Measurements from ENCODE around the gene DZIP1L.
"Not testable (repeated sequence)": the region's sequence is repeated elsewhere in the genome, so short reads cannot be mapped to it uniquely, and the experiment has no call there.

The DZIP1L gene, protein sequence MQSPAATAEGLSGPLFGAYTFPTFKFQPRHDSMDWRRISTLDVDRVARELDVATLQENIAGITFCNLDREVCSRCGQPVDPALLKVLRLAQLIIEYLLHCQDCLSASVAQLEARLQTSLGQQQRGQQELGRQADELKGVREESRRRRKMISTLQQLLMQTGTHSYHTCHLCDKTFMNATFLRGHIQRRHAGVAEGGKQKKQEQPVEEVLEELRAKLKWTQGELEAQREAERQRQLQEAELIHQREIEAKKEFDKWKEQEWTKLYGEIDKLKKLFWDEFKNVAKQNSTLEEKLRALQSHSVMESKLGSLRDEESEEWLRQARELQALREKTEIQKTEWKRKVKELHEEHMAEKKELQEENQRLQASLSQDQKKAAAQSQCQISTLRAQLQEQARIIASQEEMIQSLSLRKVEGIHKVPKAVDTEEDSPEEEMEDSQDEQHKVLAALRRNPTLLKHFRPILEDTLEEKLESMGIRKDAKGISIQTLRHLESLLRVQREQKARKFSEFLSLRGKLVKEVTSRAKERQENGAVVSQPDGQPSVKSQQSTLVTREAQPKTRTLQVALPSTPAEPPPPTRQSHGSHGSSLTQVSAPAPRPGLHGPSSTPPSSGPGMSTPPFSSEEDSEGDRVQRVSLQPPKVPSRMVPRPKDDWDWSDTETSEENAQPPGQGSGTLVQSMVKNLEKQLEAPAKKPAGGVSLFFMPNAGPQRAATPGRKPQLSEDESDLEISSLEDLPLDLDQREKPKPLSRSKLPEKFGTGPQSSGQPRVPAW

DNA sequence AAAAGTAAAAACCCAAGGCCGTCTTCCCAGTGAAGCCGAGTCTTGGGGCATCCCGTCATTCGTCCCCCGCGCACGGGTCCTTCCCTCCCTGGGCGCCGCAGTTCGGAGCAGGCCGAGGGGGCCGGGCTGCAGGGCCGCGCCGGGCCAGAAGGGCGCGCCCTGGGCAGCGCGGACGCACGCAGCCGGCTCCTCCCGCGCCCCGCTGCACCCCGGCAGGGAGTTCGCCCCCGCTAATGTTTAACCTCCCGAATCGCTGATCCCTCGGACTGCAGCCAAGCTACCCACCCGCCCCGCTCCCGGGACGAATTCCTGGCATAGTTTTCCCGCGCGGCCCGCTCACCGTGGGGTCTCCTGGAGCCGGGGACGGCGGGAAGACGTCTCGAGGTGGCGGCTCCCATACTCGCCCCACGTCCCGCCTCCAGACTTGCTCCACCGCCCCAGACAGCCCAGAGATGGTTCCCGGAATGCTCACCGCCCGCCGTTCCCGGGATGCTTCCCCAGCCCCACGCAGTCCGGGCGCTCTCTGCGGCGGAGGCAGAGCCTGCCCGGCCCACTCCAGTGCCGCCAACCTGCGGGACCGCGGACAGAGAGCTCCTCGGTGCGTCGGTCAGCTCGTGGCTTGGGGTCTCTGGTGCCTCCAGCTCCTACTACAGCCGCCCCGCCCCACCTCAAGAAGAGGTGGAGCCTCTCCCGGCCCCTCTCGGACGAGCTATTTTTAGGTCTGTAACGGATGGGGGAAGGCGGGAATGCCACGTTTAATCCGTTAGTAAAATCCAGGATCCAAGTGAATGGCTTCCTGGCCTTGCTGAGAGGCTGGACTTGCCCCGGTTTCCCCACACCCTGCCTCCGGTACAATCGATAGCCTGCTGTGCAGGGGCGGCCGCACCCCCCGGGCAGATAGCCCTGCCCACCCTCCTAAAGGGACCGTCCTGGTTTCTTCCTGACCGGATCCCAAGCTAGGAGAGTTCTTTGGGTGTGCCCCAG is at the start of gene DZIP1L:
Gene DZIP1L (minus strand): TSS at position 621 of the 984 bp plus-strand sequence. CDS start 11,637 bp downstream, outside the sequence.
- in situ Hi-C loops (cut with MboI; ENCODE audit: low sequenced_read_pairs) = no loop called here

DNA sequence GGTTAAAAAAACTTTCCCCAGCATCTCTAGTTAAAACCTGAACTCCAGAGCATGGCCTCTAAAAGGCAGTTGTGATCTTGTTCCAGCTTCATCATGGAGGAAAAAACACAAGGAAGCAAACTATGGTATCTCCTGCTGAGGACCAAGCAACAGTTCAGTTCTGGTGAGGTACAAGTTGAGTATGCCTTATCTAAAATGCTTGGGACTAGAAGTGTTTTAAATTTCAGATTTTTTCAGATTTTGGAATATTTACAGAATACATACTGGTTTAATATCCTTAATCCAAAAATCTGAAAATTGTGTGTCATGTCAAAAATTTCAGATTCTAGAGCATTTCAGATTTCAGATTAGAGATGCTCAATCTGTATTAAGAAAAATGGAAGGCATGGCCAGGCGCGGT is 49.7 kb upstream of the DZIP1L start:
- in situ Hi-C loops (cut with MboI; ENCODE audit: low sequenced_read_pairs) = no loop called here

DNA sequence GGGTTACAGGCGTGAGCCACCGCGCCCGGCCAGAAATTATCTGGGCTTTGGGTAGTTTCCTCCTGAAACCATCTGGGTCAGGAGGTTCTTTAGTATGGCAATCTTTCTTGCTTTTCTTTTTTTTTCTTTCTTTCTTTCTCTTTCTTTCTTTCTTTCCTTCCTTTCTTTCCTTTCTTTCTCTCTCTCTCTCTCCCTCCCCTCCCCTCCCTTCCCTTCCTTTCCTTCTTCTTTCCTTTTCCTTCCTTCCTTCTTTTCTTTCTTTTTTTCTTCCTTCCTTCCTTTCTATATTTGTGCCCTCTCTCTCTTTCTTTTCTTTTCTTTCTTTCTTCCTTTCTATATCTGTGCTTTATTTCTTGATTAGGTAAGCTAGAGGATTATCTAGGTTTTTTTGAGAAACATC is 42.3 kb upstream of the DZIP1L start:
- in situ Hi-C loops (cut with MboI; ENCODE audit: low sequenced_read_pairs) = no loop called here

DNA sequence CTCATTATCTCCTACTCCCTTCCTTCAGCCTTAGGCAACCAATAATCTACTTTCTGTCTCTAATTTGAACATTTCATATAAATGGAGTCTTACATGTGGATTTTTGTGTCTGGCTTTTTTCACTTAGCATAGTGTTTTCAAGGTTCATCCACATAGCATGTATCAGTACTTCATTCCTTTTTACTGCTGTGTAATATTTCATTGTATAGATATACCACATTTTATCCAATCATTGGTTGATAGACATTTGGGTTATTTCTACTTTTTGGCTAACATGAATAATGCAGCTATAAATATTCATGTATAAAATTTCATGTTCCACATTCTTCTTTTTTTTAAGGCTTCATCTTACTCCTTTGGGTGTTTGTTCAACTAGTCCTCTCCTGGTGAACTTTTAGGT is 39.1 kb upstream of the DZIP1L start:
- in situ Hi-C loops (cut with MboI; ENCODE audit: low sequenced_read_pairs) = no loop called here

DNA sequence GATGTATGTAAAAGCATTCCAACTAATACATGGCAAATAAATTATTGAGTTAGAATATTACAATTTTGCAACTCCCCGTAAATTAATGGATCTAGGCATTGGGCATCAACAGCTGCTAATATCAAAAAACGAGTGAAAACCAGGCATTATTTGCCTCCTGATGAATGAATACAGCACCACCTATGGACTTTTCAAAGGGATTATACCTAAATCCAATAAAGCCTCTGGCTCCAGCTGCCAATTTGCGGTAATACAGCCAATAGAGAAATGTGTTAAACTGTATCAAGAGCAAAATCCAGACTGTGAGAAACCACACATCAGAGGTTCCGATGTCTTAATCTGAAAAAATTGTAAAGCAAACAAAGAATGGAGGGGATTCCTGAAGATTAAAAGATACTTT is 33.1 kb upstream of the DZIP1L start:
- in situ Hi-C loops (cut with MboI; ENCODE audit: low sequenced_read_pairs) = no loop called here

DNA sequence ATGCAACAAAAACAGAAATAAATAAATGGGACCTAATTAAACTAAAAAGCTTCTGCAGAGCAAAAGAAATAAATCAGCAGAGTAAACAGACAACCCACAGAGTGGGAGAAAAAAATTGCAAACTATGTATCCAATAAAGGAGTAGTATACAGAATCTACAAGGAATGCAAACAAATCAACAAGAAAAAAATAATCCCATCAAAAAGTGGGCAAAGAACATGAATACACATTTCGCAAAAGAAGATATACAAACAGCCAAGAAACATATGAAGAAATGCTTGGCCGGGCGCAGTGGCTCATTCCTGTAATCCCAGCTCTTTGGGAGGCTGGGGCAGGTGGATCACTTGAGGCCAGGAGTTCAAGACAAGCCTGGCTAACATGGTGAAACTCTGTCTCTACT is 26.8 kb upstream of the DZIP1L start:
- in situ Hi-C loops (cut with MboI; ENCODE audit: low sequenced_read_pairs) = not testable (repeated sequence)

DNA sequence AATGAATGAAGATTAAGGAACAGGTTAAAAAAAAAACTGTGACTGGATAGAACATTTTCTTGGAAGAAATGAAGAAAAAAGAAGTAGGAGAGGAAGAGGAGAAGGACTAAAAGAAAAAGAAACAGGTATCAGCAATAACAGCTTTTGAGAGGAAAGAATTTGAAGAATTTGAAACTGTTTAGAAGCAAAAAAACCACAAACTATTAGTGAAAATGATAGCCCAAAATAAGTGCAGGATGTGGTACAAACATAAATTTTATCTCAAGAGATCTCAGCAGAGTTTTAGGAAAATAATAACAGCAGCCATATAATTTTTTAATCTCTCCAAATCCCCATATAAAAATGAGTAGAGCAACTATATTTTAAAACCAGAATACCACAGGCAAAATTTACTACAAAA is 25.5 kb upstream of the DZIP1L start:
- in situ Hi-C loops (cut with MboI; ENCODE audit: low sequenced_read_pairs) = no loop called here

DNA sequence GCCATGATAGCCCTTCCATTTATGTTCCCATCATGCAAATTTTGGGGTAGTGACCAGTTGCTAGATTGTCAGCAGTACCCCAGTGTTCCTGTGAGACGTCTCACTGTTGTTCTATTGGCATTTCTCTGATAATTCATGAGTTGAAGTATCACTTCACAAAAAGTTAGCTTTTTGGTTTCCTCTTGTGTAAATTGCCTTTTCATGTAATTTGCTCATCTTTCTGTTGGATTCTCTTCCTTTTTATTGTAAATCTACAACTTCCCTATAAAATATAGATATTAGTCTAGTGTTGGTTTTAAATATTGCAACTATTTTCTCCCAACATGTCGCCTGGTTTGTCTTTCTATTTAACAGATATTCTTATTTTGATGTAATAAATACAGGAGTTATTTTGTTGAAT is 24.3 kb upstream of the DZIP1L start:
- in situ Hi-C loops (cut with MboI; ENCODE audit: low sequenced_read_pairs) = no loop called here

DNA sequence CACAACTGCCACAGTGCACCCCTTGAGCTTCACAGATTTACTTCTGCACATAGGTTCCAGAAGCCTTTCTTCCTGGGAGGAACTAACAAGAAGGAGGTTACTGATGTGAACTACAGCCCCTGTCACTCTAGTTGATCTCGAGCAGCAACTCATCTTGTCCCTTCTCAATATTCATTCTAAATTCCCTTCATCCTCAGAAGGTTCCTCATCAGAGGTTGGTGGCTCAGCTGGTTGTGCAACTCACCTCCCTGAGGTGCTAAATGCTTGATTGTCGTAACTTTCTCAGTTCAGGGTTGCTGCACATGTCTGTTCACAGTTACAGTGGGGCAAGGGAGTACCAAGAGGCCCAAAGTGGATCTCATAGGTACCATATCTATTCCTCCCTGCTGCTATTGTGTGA is 22.5 kb upstream of the DZIP1L start:
- in situ Hi-C loops (cut with MboI; ENCODE audit: low sequenced_read_pairs) = no loop called here

DNA sequence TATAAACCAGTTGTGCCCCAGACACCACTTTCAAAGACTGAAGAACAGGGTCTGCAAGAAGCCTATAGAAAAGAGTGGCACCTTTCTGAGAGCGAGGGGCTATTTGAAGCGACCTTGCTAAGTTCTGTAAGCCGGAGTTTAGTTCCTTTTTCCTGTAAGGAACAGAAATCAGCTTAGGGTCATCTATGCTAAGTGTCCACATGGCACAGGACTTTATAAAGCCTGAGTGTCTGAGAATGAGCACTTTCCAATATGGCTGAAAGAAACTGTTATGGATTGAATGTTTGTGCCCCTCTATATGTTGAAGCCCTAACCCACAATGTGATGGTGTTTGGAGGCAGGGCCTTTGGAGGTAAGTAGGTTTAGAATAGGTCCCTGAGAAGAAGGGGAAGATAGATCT is 20.8 kb upstream of the DZIP1L start:
- in situ Hi-C loops (cut with MboI; ENCODE audit: low sequenced_read_pairs) = no loop called here

DNA sequence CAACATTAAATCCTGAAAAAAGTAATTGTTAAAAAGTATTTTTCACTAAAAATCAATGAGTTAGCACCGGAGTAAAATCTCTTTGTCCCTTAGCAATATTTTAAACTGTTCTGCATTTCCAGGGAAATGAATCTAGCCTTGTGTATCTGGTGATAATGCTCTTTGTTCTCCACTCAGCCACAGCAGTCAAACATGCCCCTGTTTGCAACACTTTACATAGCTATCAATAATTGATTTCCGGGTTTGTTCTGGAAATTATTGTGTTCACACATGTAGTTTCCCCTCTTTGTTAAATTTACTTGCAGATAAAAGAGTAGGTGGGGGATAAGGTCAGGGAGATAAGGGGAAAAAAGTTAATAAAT is 20.4 kb upstream of the DZIP1L start:
- in situ Hi-C loops (cut with MboI; ENCODE audit: low sequenced_read_pairs) = no loop called here

DNA sequence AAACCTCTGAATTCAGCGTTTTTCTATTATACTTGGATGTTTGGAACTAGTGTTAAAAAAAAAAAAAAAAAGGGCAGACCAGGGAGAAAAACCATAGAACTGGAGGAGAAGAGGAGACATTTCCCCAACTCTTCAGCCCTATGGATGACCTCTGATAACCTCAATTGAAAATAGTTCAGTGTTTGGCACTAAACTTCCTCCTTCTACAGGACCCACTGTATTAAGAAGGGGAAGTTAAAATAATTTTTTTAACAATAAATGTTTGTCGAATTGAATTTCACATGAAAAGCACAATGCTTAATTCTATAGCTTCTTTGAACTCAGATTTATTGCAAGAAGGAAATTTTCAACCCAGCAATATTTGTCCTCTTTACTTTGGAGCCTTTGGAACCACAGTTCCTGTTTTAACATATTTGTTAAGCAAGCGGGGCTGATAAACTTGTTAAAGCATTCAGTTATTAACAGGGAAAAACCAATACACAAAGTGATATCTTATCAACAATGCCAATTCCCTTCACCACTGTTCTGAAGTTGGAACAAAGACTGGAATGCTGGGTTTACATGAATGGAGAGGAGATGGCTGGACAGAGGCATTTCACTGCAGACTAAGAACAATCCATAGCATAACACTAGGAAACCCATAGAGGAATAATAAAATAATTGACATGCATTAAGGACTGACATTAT is 19.9 kb upstream of the DZIP1L start:
- in situ Hi-C loops (cut with MboI; ENCODE audit: low sequenced_read_pairs) = no loop called here

DNA sequence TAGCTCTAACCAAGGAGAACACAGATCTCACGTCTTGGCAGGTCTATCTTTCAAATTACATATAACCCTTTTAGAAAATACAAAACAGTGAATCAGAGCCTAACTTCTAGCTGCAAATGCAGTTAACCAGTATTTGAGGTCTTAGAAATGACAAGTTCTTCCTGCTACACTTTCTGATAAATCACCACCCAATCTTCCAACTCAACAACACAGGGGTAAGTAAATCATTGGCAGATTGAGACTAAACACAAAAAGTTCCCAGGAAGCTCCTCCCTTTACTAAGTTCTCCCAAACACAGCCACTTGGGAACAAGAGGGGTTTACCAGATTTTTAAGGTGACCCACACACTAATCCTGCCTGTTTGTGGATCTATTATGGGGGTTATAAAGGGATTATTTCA is 16.8 kb upstream of the DZIP1L start, which contains the start of gene A4GNT:
Gene A4GNT (minus strand): TSS at position 152 of the 400 bp plus-strand sequence. CDS start 1,134 bp downstream, outside the sequence.
- in situ Hi-C loops (cut with MboI; ENCODE audit: low sequenced_read_pairs) = no loop called here

DNA sequence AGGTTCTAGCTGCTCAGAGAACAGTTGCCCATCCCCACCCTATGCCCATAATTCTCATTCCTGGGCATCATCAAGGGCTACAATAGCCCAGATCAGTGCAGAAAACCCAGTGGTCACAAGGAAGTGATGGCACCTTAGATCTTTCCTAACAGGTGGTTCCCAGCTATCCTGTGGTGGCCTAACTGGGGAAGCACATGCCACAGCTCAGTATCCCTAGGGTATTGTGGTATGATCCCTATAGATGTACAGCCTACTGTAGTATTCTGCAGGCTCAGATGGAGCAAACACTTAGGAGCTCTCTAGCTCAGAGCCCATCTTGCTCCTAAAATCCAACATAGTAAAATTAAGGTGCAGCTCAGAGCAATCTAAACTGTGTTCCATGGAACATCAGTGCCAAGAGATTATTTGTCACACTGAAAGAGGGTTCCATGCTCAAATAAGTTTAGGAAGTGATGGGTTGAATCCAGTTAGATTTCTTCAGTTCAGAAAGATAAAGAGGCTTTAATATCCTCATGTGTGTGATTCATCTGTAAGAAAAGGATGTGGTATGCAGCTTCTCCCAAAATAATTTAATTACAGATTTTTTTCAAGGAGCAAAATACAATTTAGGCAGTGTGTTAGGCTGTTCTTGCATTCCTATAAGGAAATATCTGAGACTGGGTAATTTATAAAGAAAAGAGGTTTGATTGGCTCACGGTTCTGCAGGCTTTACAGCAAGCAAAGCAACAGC is 12.4 kb upstream of the DZIP1L start:
- in situ Hi-C loops (cut with MboI; ENCODE audit: low sequenced_read_pairs) = no loop called here

DNA sequence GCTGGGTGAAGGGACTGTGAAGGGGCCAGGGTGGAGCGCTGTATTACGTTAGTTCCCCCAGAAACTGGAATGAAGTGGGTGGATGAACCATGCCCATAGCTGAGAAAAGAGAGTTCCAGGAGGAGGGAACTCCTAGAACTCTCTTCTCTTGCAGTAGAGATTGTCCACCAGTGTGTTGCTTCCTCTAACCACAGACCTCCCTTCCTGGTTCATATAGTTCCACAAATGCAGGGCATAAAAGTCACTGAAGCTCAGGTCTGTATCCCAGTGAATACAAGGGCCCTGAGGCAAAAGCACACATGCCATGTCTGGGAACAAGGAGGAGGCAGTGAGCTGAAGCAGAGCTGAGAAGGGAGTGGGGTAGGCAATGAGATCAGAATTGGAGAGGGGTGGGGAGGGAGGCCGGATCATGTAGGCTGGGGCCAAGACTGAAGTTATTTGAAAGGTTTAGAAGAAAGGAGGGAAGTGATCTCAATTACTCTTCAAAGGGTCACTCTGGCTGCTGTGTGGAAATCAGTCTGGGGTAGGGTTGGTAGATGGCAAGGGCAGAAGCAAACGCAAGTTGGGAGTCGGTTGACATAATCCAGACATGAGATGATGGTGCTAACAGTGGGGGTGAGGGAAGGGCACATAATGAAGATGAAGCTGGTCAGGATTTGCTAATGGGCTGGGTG is 10.3 kb upstream of the DZIP1L start:
- in situ Hi-C loops (cut with MboI; ENCODE audit: low sequenced_read_pairs) = no loop called here

DNA sequence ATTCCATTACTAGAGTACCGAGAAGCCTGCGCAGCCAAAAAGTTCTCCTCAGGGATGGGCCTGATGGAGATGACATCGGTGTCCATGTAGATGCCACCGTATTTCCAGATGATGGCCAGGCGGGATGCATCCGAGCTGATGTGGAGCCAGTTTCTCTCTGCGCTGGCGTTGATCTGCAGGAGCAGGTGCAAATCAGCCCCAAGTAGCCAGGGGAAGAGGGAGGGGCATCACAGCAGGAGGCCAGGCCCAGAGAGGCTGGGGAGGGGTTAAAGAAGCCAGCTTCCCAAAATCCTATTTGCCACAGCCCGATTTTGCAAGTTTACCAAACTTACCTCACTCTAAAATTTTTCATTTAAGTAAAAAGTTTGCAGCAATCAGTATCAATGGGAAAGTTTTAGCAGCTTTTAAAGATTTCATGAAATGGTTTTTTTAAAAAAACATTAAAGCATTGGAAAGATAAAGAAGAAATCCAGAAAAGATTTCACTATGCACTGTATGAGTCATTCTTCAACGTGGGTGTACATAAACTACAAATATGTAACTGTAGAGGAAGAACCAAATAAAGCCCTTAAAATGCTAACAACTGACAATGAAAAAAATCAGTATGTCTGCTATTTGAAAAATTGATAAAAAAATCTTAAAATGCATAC is 9.4 kb upstream of the DZIP1L start:
- in situ Hi-C loops (cut with MboI; ENCODE audit: low sequenced_read_pairs) = no loop called here

DNA sequence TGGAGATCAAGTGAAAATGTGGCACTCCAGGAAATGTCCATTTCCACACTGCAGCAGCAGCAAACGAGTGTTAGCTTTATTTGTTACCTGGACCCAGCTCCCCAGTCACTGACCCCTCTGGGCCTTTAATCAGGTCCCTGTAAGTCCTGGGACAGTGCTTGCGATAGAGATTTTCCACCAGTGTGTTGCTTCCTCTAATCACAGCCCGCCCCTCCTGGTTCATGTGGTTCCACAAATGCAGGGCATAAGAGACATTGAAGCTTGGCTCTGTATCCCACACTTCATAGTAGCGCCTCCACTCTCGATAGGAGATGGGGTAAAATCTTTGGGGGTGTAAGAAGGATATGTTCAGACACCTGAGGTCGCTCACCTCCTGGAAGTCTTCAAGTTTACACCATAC is 8.8 kb upstream of the DZIP1L start:
- in situ Hi-C loops (cut with MboI; ENCODE audit: low sequenced_read_pairs) = no loop called here

DNA sequence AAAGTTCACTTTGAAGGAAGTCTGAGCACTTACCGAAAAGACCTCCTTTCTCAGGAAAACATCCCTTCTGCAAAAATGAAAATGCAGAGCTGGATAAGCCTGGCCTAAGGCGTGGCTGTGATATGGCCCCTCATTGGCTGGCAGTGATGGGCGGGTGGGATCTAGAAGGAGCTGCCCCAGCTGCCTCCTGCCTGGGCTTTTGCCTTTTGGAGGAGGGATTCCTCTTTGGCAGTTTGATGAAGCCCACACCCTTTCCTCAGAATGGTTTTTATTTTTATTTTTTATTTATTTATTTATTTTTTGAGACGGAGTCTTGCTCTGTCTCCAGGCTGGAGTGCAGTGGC is 4.0 kb upstream of the DZIP1L start:
- in situ Hi-C loops (cut with MboI; ENCODE audit: low sequenced_read_pairs) = no loop called here
